ENCODE data around the gene TNFRSF18. TPM values are rescaled to one million over a fixed set of nuclear protein-coding genes. Genes with fewer than 3 reads are reported as not detected.

TNFRSF18 gene
- total RNA-seq, 1 donor from 2014 or later = 1.2 TPM

DNA sequence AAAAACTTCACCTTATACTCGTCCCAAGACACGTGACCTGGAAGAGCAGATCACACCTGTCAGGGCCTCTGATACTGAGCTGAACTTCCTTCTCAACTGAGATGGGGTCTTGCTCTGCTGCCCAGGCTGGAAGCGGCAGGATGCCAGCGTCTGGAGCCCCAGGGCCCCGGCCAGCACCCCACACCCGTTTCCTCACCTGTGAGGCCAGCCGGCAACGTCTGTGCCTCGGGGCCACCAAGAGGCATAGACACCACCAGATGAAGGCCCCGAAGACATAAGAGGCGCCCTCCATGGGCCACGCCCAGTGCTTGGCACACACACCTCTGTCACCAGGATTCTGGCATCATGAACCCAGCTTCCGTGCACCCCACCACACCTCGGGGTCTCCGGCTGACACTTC is 16.9 kb upstream of the TNFRSF18 start:
- H3K27ac Mint-ChIP-seq = no peak overlapping the region
- H3K36me3 Mint-ChIP-seq = peaks cover 26% of the 10 kb centered on the region
- H3K4me1 Mint-ChIP-seq = no peaks in the 10 kb centered on the region

DNA sequence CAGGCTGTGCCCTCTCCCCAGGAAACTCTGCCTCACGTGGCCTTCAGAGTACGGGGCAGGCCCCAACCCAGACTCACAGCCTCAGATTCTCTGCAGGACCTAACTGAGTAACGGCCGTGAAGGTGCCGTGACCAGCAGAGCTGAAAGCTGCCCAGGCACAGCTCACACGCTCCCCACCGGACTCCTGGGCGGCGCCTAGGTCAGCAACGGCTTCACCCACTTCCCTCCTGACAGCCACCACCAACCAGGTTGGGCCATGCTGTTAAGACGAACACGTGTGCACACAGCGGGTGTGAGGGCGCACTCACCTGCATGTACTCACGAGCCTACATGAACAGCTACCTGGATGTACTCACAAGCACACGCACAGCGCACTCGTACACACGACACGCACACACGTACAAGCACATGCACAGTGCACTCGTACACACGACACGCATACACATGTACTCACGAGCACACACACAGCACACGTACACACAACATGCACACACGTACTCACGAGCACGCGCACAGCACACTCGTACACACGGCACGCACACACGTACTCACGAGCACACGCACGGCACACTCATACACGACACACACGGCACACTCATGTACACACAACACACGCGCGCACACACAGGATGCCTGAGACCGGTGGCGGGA is 16.3 kb upstream of the TNFRSF18 start:
- H3K4me3 Mint-ChIP-seq = no peak overlapping the region
- H3K36me3 Mint-ChIP-seq = peaks cover 27% of the 10 kb centered on the region
- no peaks in the 10 kb centered on the region for H3K27me3 Mint-ChIP-seq (ENCODE audit: low read depth)
- H3K9me3 Mint-ChIP-seq = no peaks in the 10 kb centered on the region
- no peak overlapping the region for H3K27ac Mint-ChIP-seq
- DNase-seq (ENCODE audit: low spot score in 2 of 2, unreplicated experiment in 2 of 2) = no peak
- no peaks in the 10 kb centered on the region for H3K4me1 Mint-ChIP-seq
- TF ChIP-seq, protein P1, sequence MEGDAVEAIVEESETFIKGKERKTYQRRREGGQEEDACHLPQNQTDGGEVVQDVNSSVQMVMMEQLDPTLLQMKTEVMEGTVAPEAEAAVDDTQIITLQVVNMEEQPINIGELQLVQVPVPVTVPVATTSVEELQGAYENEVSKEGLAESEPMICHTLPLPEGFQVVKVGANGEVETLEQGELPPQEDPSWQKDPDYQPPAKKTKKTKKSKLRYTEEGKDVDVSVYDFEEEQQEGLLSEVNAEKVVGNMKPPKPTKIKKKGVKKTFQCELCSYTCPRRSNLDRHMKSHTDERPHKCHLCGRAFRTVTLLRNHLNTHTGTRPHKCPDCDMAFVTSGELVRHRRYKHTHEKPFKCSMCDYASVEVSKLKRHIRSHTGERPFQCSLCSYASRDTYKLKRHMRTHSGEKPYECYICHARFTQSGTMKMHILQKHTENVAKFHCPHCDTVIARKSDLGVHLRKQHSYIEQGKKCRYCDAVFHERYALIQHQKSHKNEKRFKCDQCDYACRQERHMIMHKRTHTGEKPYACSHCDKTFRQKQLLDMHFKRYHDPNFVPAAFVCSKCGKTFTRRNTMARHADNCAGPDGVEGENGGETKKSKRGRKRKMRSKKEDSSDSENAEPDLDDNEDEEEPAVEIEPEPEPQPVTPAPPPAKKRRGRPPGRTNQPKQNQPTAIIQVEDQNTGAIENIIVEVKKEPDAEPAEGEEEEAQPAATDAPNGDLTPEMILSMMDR (IDR thresholded peaks at IDR 0.05; ENCODE audit: unreplicated experiment) = no peak

More for the DNA sequence above, 16.9 kb upstream of the TNFRSF18 start:
- no peaks in the 10 kb centered on the region for H3K9me3 Mint-ChIP-seq
- H3K27me3 Mint-ChIP-seq (ENCODE audit: low read depth) = no peaks in the 10 kb centered on the region
- TF ChIP-seq, protein P1 (IDR thresholded peaks at IDR 0.05; ENCODE audit: unreplicated experiment) = no peak
- no peak for DNase-seq (ENCODE audit: low spot score in 2 of 2, unreplicated experiment in 2 of 2)
- H3K4me3 Mint-ChIP-seq = no peak overlapping the region

DNA sequence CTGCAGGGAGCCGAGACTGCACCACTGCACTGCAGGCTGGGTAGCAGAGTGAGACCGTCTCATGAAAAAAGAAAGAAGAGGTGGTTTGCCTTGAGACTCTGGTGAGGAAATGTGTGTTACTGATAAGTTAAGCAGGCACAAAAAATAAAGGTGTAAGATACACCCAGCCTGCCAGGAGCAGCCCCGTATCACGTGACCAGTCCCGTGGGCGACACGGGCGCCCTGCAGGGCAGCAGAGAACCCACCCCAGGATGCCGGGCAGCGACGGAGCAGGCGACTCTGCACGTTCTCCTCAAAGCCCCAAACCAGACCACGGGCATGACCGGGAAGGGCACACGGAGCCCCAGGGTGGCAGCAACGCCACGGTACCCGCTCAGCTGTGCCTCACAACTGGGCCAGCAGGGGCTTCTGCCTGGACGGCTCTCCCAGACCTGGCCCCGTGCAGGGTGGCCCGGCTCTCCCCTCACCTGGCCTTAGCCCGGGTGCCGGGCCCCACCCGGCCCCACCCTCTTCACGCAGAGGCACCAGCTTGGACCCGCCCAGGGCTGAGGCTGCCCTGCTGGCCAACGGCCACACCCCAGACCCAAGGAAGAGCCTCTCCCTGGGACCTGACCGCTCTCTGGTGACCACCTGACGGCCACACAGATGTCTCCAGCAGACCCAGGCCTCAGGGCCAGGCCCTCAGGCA is 15.6 kb upstream of the TNFRSF18 start:
- Mint-ChIP-seq H3K9me3 (no peaks in the 10 kb centered on the region), H3K27ac (no peak overlapping the region)
- TF ChIP-seq, protein P1 (IDR thresholded peaks at IDR 0.05; ENCODE audit: unreplicated experiment) = no peak

DNA sequence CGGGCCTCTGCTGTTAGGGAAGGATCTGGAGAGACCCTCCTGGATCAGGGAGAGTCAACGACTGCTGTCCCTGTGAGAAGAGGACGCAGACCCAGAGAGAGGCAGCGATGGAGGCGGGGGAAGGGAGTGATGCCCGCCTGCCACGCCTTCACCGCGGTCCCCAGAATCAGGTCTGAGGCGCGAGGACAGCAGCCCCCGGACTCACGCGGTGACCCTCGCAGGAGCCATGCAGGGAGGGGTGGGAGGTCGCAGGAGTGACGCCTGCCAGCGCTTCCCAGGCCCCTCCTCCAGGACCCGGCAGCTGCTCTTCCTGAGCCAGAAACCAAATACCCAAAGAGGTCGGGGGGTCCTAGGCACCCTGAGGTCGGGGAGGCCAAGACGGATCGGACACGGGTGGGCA is 13.8 kb upstream of the TNFRSF18 start:
- DNase-seq (ENCODE audit: low spot score in 2 of 2, unreplicated experiment in 2 of 2) = no peak
- no peak overlapping the region for H3K4me3 Mint-ChIP-seq
- TF ChIP-seq, protein P1 (IDR thresholded peaks at IDR 0.05; ENCODE audit: unreplicated experiment) = no peak
- no peaks in the 10 kb centered on the region for H3K27me3 Mint-ChIP-seq (ENCODE audit: low read depth)
- H3K4me1 Mint-ChIP-seq = no peaks in the 10 kb centered on the region
- peaks cover 26% of the 10 kb centered on the region for H3K36me3 Mint-ChIP-seq
- H3K27ac Mint-ChIP-seq = no peak overlapping the region
- H3K9me3 Mint-ChIP-seq = no peaks in the 10 kb centered on the region

More for the DNA sequence above, 15.6 kb upstream of the TNFRSF18 start:
- Mint-ChIP-seq H3K27me3 (ENCODE audit: low read depth) (no peaks in the 10 kb centered on the region), H3K4me1 (no peaks in the 10 kb centered on the region), H3K4me3 (no peak overlapping the region), H3K36me3 (peaks cover 27% of the 10 kb centered on the region)
- DNase-seq (ENCODE audit: low spot score in 2 of 2, unreplicated experiment in 2 of 2) = no peak

DNA sequence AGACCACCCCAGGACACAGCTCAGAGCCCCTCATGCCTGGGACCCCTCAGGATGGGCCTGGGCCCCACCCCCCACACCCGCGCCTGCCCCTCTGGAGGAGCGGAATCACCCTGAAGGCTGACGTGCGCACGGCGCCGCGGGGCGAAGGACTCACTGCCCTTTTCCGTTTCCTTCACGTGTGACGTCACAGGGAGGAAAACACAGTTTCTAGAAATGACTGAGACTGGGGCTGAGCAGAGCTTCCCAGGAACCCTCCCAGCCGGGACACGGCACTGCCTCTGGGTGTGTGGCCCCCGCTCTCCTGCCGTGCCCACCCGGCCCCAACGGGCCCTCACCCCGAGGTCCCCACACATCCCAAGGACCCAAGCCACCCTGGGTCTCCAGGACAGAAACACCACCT is 12.9 kb upstream of the TNFRSF18 start:
- H3K4me3 Mint-ChIP-seq = no peak overlapping the region
- H3K36me3 Mint-ChIP-seq = peaks cover 24% of the 10 kb centered on the region
- no peak overlapping the region for H3K27ac Mint-ChIP-seq
- no peaks in the 10 kb centered on the region for H3K9me3 Mint-ChIP-seq
- TF ChIP-seq, protein P1 (IDR thresholded peaks at IDR 0.05; ENCODE audit: unreplicated experiment) = no peak
- H3K4me1 Mint-ChIP-seq = no peaks in the 10 kb centered on the region
- no peak for DNase-seq (ENCODE audit: low spot score in 2 of 2, unreplicated experiment in 2 of 2)
- no peaks in the 10 kb centered on the region for H3K27me3 Mint-ChIP-seq (ENCODE audit: low read depth)

Data from mesothelial cell of epicardium (in vitro differentiated cells).